ENCODE data around the gene LRRN1.

Gene LRRN1

GRCh38 chr3:3799173-3800079 is at the start of gene LRRN1:
Gene LRRN1 (plus strand): TSS chr3:3799431. CDS start chr3:3844642, 45,211 bp downstream.
- DNase-seq (ENCODE audit: extremely low read depth in 1 of 2, low read depth in 1 of 2), result peak; percentile 47 to 51

- no peak for DNase-seq (ENCODE audit: extremely low read depth in 1 of 2, low read depth in 1 of 2)
Measured at GRCh38 chr3:3753416-3753815, 45.8 kb upstream of the LRRN1 start.

- no peak for DNase-seq (ENCODE audit: extremely low read depth in 1 of 2, low read depth in 1 of 2)
Measured at GRCh38 chr3:3765661-3766060, 33.6 kb upstream of the LRRN1 start.

GRCh38 chr3:3766140-3766539 is 33.1 kb upstream of the LRRN1 start:
- DNase-seq (ENCODE audit: extremely low read depth in 1 of 2, low read depth in 1 of 2), result no peak

- no peak for DNase-seq (ENCODE audit: extremely low read depth in 1 of 2, low read depth in 1 of 2)
Measured at GRCh38 chr3:3771094-3771493, 28.1 kb upstream of the LRRN1 start.

- no peak for DNase-seq (ENCODE audit: extremely low read depth in 1 of 2, low read depth in 1 of 2)
Measured at GRCh38 chr3:3771567-3771966, 27.7 kb upstream of the LRRN1 start.

GRCh38 chr3:3772338-3772737 is 26.9 kb upstream of the LRRN1 start:
- no peak for DNase-seq (ENCODE audit: extremely low read depth in 1 of 2, low read depth in 1 of 2)

GRCh38 chr3:3772920-3773319 is 26.3 kb upstream of the LRRN1 start:
- DNase-seq (ENCODE audit: extremely low read depth in 1 of 2, low read depth in 1 of 2), result no peak

- DNase-seq (ENCODE audit: extremely low read depth in 1 of 2, low read depth in 1 of 2), result no peak
Measured at GRCh38 chr3:3776607-3777006, 22.6 kb upstream of the LRRN1 start.

- DNase-seq (ENCODE audit: extremely low read depth in 1 of 2, low read depth in 1 of 2), result no peak
Measured at GRCh38 chr3:3778216-3778615, 21.0 kb upstream of the LRRN1 start.

- DNase-seq (ENCODE audit: extremely low read depth in 1 of 2, low read depth in 1 of 2), result no peak
Measured at GRCh38 chr3:3778641-3779270, 20.5 kb upstream of the LRRN1 start.

- no peak for DNase-seq (ENCODE audit: extremely low read depth in 1 of 2, low read depth in 1 of 2)
Measured at GRCh38 chr3:3782457-3782856, 16.8 kb upstream of the LRRN1 start.

GRCh38 chr3:3783210-3783609 is 16.0 kb upstream of the LRRN1 start:
- DNase-seq (ENCODE audit: extremely low read depth in 1 of 2, low read depth in 1 of 2), result no peak

GRCh38 chr3:3783696-3784095 is 15.5 kb upstream of the LRRN1 start:
- no peak for DNase-seq (ENCODE audit: extremely low read depth in 1 of 2, low read depth in 1 of 2)

- no peak for DNase-seq (ENCODE audit: extremely low read depth in 1 of 2, low read depth in 1 of 2)
Measured at GRCh38 chr3:3792391-3792790, 6.8 kb upstream of the LRRN1 start.

GRCh38 chr3:3798631-3799113 is 559 bp upstream of the LRRN1 start:
- DNase-seq (ENCODE audit: extremely low read depth in 1 of 2, low read depth in 1 of 2), result peak; percentile 16 to 30

- no peak for DNase-seq (ENCODE audit: extremely low read depth in 1 of 2, low read depth in 1 of 2)
Measured at GRCh38 chr3:3800080-3800455, 837 bp downstream of the LRRN1 start.

GRCh38 chr3:3800685-3801493 is 1.7 kb downstream of the LRRN1 start:
- no peak for DNase-seq (ENCODE audit: extremely low read depth in 1 of 2, low read depth in 1 of 2)

- no peak for DNase-seq (ENCODE audit: extremely low read depth in 1 of 2, low read depth in 1 of 2)
Measured at GRCh38 chr3:3801494-3801841, 2.2 kb downstream of the LRRN1 start.

- no peak for DNase-seq (ENCODE audit: extremely low read depth in 1 of 2, low read depth in 1 of 2)
Measured at GRCh38 chr3:3802046-3802445, 2.8 kb downstream of the LRRN1 start.

GRCh38 chr3:3804560-3804959 is 5.3 kb downstream of the LRRN1 start:
- DNase-seq (ENCODE audit: extremely low read depth in 1 of 2, low read depth in 1 of 2), result no peak

Measured in stimulated activated CD8-positive, alpha-beta memory T cell treated with anti-CD3 and anti-CD28 coated beads, Interleukin-7, amount 100 ng/mL, for 48 hours (primary cell).